ENCODE results near the gene RUNX2. TPM values are rescaled to one million over a fixed set of nuclear protein-coding genes. Genes with fewer than 3 reads are reported as not detected.

RUNX2 gene
- total and polyA plus RNA-seq, 9 of the 15 experiments (the other 6 are each of a cell fraction or from before 2014, with no cell fraction given): 0.29 to 1.00 (median 0.43) TPM

DNA sequence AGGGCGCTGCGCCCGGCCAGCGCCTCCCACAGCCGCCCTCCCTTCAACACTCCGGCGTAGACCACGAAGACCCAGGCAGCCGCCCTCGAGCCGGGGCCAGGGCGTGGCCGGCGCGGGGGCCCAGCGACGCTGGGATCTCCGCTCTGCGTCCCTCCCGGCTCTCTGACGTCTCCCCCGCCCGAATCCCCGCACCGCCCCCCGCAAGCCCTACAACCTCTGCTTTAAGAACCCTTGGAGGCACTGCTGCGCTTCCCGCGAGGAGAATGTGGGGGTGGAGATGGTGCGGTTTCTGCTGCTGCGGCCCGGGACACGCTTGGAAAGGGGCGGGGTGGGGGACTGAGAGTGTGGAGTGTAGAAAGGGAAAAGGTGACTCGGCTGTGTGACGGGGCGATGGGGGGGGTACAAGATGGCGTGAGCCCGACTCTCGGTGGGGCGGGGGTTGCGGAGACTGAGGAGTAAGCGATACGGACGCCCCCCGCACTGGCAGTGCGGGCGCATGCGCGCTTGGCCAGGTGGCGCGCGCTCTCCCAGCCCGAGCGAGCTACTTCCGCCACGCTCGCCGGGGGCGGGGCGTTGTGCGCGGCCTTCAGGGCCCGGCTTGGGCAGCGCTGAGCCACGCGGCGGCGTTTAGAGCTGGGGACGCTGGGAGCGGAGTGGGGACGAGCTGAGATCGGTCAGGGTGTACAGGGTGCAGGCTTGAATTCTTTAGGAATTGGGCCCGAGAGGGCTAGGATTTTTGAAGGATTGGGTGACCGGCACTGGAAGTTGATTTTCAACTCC, 49.6 kb downstream of the RUNX2 start, which contains the start of gene SUPT3H (continued):
- TF ChIP-seq, protein P1, sequence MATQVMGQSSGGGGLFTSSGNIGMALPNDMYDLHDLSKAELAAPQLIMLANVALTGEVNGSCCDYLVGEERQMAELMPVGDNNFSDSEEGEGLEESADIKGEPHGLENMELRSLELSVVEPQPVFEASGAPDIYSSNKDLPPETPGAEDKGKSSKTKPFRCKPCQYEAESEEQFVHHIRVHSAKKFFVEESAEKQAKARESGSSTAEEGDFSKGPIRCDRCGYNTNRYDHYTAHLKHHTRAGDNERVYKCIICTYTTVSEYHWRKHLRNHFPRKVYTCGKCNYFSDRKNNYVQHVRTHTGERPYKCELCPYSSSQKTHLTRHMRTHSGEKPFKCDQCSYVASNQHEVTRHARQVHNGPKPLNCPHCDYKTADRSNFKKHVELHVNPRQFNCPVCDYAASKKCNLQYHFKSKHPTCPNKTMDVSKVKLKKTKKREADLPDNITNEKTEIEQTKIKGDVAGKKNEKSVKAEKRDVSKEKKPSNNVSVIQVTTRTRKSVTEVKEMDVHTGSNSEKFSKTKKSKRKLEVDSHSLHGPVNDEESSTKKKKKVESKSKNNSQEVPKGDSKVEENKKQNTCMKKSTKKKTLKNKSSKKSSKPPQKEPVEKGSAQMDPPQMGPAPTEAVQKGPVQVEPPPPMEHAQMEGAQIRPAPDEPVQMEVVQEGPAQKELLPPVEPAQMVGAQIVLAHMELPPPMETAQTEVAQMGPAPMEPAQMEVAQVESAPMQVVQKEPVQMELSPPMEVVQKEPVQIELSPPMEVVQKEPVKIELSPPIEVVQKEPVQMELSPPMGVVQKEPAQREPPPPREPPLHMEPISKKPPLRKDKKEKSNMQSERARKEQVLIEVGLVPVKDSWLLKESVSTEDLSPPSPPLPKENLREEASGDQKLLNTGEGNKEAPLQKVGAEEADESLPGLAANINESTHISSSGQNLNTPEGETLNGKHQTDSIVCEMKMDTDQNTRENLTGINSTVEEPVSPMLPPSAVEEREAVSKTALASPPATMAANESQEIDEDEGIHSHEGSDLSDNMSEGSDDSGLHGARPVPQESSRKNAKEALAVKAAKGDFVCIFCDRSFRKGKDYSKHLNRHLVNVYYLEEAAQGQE (IDR thresholded peaks at IDR 0.05; ENCODE audit: borderline replicate concordance): peak; percentile 54; the same call in 1 of the 2 replicates
- TF ChIP-seq, protein P1 (CRISPR knock-in tag; IDR thresholded peaks at IDR 0.05; ENCODE audit: low read depth): no peak; the same call in 1 of the 2 replicates
- TF ChIP-seq NELFE (IDR thresholded peaks at IDR 0.05; ENCODE audit: insufficient read depth, insufficient read length) (no peak), ZNF707 (CRISPR knock-in tag; conservative IDR thresholded peaks at IDR 0.05) (no peak), CBX1 (IDR thresholded peaks at IDR 0.05; ENCODE audit: low read depth) (peak; percentile 98), KAT8 (IDR thresholded peaks at IDR 0.05; ENCODE audit: low read depth) (no peak), SIX5 (IDR thresholded peaks at IDR 0.05; ENCODE audit: borderline replicate concordance in 1 of 2, insufficient read depth in 1 of 2, low read depth in 1 of 2, low read length in 2 of 2) (peak; percentile 35 to 40; a peak in 2 of 4 replicates), LEF1 (IDR thresholded peaks at IDR 0.05) (peak; percentile 46), U2AF1 (optimal IDR thresholded peaks at IDR 0.05; ENCODE audit: low read depth, low read length) (no peak), CBX8 (IDR thresholded peaks at IDR 0.05; ENCODE audit: borderline replicate concordance, extremely low read depth, low read depth, low read length, poor library complexity, severe bottlenecking) (no peak), ZFP1 (CRISPR knock-in tag; IDR thresholded peaks at IDR 0.05) (no peak)

Data from K562 (cell line).